Measurements from ENCODE around the gene HSPA2. TPM values are rescaled to one million over a fixed set of nuclear protein-coding genes. Genes with fewer than 3 reads are reported as not detected.
A peak's percentile ranks its signal among the peaks of the same experiment; 100 is the strongest.

Gene HSPA2
- total RNA-seq, 1 donor from 2014 or later, result 2.7 TPM

DNA sequence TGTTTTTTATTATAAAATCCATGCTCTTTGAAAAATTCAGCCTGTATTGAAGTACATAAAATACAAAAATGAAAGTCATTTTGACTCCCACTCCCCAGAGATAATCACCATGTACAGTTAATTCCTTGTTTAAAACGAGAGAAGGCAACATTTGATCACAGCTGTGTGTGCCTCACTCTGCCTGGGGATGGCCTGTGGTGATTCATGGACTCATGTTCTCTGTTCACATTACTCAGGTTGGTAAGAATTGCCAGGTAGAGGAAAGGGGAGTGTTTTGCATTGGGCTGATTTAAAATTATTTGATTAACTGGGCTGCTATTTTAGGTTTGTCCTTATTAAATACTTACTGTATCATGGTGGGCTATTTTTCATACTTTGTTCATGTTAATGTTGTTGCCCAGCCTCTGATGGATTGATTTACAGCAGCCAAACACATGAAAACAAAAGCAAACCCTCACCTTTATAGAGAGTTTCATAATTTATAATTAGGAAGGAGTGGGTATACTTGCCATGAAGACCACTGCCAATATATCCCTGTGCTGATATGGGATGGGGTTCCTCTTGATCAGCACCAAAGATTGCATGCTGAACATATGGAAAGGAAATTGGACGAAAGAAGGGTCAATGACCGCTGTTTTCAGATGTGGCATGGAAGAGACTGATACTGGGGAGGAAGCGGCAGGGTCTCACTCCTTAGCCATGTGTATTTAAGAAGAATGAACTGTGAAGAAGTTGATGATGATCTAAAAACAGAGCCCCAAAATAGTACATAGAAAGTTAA lies 33.0 kb upstream of the HSPA2 start:
- no peaks in the 10 kb centered on the region for H3K9me3 Mint-ChIP-seq
- no peak for TF ChIP-seq CTCF (conservative IDR thresholded peaks at IDR 0.05)
- peak overlapping the region; percentile 90 for H3K4me3 Mint-ChIP-seq
- H3K36me3 Mint-ChIP-seq (ENCODE audit: low read depth), result no peaks in the 10 kb centered on the region
- no peaks in the 10 kb centered on the region for H3K27me3 Mint-ChIP-seq (ENCODE audit: low read depth)
- H3K27ac Mint-ChIP-seq (ENCODE audit: unreplicated experiment), result no peak overlapping the region
- peaks cover 62% of the 10 kb centered on the region for H3K4me1 Mint-ChIP-seq
- DNase-seq (ENCODE audit: low read depth, low spot score), result no peak

DNA sequence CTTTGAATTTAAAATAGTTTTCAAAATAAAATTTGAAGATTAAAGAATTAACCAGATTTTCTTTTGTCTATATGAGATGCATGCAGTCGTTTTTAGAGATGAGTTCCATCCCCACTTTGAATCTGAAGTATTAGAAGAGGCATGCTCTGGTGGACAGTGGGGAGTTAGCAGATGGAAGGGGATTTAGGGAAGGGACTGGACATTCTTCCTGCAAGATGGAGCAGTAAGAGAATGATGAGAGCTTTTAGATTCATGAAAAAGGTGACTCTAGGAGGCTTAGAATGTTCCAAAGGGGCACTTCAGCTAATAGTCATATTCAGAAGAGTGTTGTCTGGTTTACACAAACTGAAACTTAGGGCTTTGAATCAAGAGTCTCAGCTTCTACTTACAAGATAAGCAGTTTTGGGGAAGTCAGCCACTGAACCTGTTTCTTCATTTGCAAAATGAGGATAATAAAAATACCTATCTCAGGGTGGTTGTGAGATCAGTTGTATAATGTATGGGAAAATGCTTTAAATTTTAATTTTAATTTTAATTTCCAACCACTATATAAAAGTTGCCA lies 32.2 kb upstream of the HSPA2 start:
- H3K4me1 Mint-ChIP-seq, result peaks cover 56% of the 10 kb centered on the region

GRCh38 chr14:64509036-64509435 lies 31.5 kb upstream of the HSPA2 start:
- Mint-ChIP-seq H3K9me3 (no peaks in the 10 kb centered on the region), H3K27ac (ENCODE audit: unreplicated experiment) (no peak overlapping the region), H3K4me3 (peak overlapping the region; percentile 58), H3K4me1 (peaks cover 56% of the 10 kb centered on the region), H3K27me3 (ENCODE audit: low read depth) (no peaks in the 10 kb centered on the region), H3K36me3 (ENCODE audit: low read depth) (no peaks in the 10 kb centered on the region)
- no peak for DNase-seq (ENCODE audit: low read depth, low spot score)
- no peak for TF ChIP-seq CTCF (conservative IDR thresholded peaks at IDR 0.05)

More for the DNA sequence above, 32.2 kb upstream of the HSPA2 start:
- Mint-ChIP-seq H3K36me3 (ENCODE audit: low read depth) (no peaks in the 10 kb centered on the region), H3K27ac (ENCODE audit: unreplicated experiment) (no peak overlapping the region), H3K9me3 (no peaks in the 10 kb centered on the region), H3K4me3 (peak overlapping the region; percentile 90), H3K27me3 (ENCODE audit: low read depth) (no peaks in the 10 kb centered on the region)
- no peak for TF ChIP-seq CTCF (conservative IDR thresholded peaks at IDR 0.05)
- DNase-seq (ENCODE audit: low read depth, low spot score), result no peak

GRCh38 chr14:64510825-64511671 lies 29.5 kb upstream of the HSPA2 start:
- Mint-ChIP-seq H3K4me3 (peak overlapping the region; percentile 44), H3K27me3 (ENCODE audit: low read depth) (no peaks in the 10 kb centered on the region), H3K9me3 (no peaks in the 10 kb centered on the region), H3K4me1 (peaks cover 46% of the 10 kb centered on the region), H3K27ac (ENCODE audit: unreplicated experiment) (no peak overlapping the region), H3K36me3 (ENCODE audit: low read depth) (no peaks in the 10 kb centered on the region)
- DNase-seq (ENCODE audit: low read depth, low spot score), result peak; percentile 70
- peak; percentile 94 for TF ChIP-seq CTCF (conservative IDR thresholded peaks at IDR 0.05)

GRCh38 chr14:64513271-64513670 lies 27.3 kb upstream of the HSPA2 start:
- no peak overlapping the region for H3K27ac Mint-ChIP-seq (ENCODE audit: unreplicated experiment)
- peaks cover 26% of the 10 kb centered on the region for H3K4me1 Mint-ChIP-seq
- H3K9me3 Mint-ChIP-seq, result no peaks in the 10 kb centered on the region
- no peaks in the 10 kb centered on the region for H3K36me3 Mint-ChIP-seq (ENCODE audit: low read depth)
- H3K27me3 Mint-ChIP-seq (ENCODE audit: low read depth), result no peaks in the 10 kb centered on the region
- TF ChIP-seq CTCF (conservative IDR thresholded peaks at IDR 0.05), result no peak
- no peak overlapping the region for H3K4me3 Mint-ChIP-seq
- DNase-seq (ENCODE audit: low read depth, low spot score), result no peak

Measured in neural crest cell (in vitro differentiated cells).